Posterior vena cava (tissue), 2 donors: ENCODE data around the gene SRRD. TPM values are rescaled to one million over a fixed set of nuclear protein-coding genes. Genes with fewer than 3 reads are reported as not detected.
A peak's percentile ranks its signal among the peaks of the same experiment; 100 is the strongest.
"Not testable (repeated sequence)": the region's sequence is repeated elsewhere in the genome, so short reads cannot be mapped to it uniquely, and the experiment has no call there.

Source experiments
- DNase-seq: peaks from one replicate; pipeline ENCODE4 v3.0.0-alpha.2; 2020; ENCODE audit warnings: low spot score
- intact Hi-C, 2 donors: fragments of 100-400 bp; cut with DNase I; formaldehyde crosslinking; loops; one replicate each; pipeline versions ENCODE4 v1.14.1 to v1.14.2; 2022 to 2023
- total RNA-seq, 2 donors: library from RNA; stranded (reverse); fragmentation: NEBNext Ultra II Directional; extraction: Animal tissue kit (Norgen Biotek cat#: 25700); gene quantifications; one replicate each; pipeline ENCODE4 v1.2.1, GENCODE V29; 2021
- donor health status: DM: yes; HTN: yes; CAD: no.
- donor health status: DM: yes; HTN: yes; CAD: no.

SRRD gene
- total RNA-seq, 2 donors from 2014 or later: 12.5 to 17.8 TPM

GRCh38 chr22:26512149-26512793 lies 28.6 kb downstream of the SRRD start, which contains the start of gene TFIP11:
TSS of gene TFIP11 (minus strand) at chr22:26512473. CDS start at chr22:26510272, 2,201 bp downstream.
- DNase-seq: peak; percentile 99
- intact Hi-C loops: loop anchor here in 1 of 2 donors (10.0 kb wide), 1 partner anchor 73 kb away; no protein-coding TSS in a partner anchor

DNA sequence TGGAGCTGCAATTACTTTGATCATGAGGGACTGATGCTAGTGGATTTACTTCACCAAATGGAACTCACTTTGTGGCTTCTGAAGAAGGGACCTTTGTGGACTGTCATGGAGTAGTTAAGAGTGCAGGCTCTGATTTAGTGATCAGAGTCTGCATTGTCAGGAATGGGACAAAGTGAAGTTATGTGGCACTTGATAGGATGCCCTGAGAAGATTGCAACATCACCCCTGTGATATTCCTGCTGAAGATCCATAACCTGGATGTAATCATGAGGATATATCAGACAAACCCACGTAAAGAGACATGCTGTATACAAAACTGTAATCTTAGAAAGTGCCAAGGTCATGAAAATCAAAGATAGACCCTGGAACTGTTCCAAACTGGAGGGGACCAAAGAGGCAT lies 30.2 kb downstream of the SRRD start:
- no peak for DNase-seq
- intact Hi-C loops: loop anchor here in 1 of 2 donors (10.0 kb wide), 1 partner anchor 71 kb away; no protein-coding TSS in a partner anchor

- intact Hi-C loops: loop anchor here in 1 of 2 donors (10.0 kb wide), 1 partner anchor 70 kb away; no protein-coding TSS in a partner anchor
- DNase-seq: no peak
Measured at GRCh38 chr22:26514419-26515161, 30.9 kb downstream of the SRRD start.

DNA sequence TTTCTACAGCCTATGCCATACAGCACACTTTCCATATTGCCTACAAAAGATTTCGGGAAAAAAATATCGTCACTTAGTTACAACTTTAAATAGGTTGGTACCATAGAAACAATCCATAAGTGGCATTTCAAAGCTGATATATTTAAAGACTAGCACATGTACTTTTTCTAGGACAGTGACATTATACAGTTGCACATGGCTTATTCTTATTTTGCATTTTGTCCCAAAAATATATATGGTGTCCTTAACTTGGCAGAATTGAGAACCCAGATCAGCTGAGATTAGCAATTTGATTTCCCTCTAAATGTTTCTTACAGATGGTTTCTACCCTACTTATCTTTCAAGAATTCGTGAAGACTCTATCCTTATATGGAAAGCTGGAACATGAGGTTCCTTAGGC lies 32.3 kb downstream of the SRRD start:
- intact Hi-C loops: loop anchor here in 1 of 2 donors (10.0 kb wide), 1 partner anchor 69 kb away; no protein-coding TSS in a partner anchor
- DNase-seq: no peak

- intact Hi-C loops: loop anchor here in 1 of 2 donors (10.0 kb wide), 1 partner anchor 68 kb away; no protein-coding TSS in a partner anchor
- DNase-seq: no peak
Measured at GRCh38 chr22:26516503-26516902, 32.8 kb downstream of the SRRD start.

- intact Hi-C loops: loop anchor here in 1 of 2 donors (10.0 kb wide), 1 partner anchor 67 kb away; no protein-coding TSS in a partner anchor
- DNase-seq: no peak
Measured at GRCh38 chr22:26517429-26517828, 33.8 kb downstream of the SRRD start.

DNA sequence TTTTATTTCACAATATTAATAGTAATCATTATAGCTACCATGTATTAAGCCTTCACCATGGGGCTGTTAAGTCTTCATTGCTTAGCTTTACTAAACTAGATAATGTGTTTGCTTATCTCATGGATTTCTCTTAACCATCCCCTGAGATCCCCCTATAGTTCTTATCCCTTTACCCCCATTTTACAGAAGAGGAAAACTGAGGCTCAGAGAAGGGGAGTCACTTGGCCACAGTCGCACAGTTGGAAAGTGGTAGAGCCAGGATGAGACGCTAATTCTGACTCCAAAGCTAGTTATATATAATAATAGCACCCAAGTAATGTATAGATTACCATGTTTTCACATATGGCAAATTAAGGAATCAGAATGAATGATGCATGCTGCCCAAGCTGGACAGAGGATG lies 38.3 kb downstream of the SRRD start:
- DNase-seq: no peak
- intact Hi-C loops: loop anchor here in 1 of 2 donors (5.0 kb wide), 1 partner anchor 630 kb away; no protein-coding TSS in a partner anchor

- no peak for DNase-seq
- intact Hi-C loops: loop anchor here in 1 of 2 donors (5.0 kb wide), 1 partner anchor 630 kb away; no protein-coding TSS in a partner anchor
Measured at GRCh38 chr22:26522592-26522991, 38.9 kb downstream of the SRRD start.

DNA sequence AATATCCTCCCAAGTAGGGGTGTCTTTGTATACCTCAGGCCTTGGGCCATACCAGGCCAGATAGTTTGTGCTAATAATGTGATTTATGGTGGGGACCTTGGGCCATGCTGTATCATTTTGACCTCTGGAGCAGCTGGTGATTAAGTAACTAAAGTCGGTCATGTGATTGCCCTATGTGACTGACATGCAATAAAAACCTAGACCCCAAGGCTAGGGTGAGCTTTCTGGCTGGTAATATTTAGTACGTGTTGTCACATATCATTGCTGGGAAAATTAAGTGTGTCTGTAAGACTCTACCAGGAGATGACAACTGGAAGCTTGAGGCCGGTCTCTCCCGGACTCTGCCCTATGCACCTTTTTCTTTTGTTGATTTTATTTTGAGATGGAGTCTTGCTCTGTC lies 41.2 kb downstream of the SRRD start:
- DNase-seq: no peak
- intact Hi-C loops: loop anchor here in 1 of 2 donors (5.0 kb wide), 1 partner anchor 633 kb away; no protein-coding TSS in a partner anchor

- intact Hi-C loops: no loop called here
- no peak for DNase-seq
Measured at GRCh38 chr22:26525946-26526564, 42.4 kb downstream of the SRRD start.

DNA sequence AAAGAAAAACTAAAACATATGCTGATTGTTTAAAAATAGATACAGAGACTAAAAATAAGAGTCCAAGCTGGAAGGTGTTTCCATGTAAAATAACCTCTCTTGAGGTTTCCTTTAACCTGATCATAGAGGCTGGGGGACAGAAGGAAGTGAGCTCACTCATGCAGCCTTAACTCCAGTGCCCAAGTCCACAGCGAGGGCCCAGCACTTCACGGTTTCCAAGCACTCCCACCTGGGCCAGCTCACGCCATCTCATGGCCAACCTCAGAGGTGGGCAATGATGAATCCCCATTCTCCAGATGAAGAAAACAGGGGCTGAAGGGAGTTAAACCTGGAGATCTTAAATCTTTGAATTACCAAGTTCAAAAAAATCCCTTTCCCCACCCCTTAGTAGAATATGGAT lies 43.5 kb downstream of the SRRD start:
- intact Hi-C loops: no loop called here
- DNase-seq: peak; percentile 7

GRCh38 chr22:26527574-26528465 lies 44.1 kb downstream of the SRRD start:
- intact Hi-C loops: no loop called here
- DNase-seq: peak; percentile 70

- peak; percentile 73 for DNase-seq
- intact Hi-C loops: not testable (repeated sequence)
Measured at GRCh38 chr22:26528518-26528917, 44.8 kb downstream of the SRRD start.

- DNase-seq: peak; percentile 24
- intact Hi-C loops: no loop called here
Measured at GRCh38 chr22:26529345-26529744, 45.7 kb downstream of the SRRD start.

DNA sequence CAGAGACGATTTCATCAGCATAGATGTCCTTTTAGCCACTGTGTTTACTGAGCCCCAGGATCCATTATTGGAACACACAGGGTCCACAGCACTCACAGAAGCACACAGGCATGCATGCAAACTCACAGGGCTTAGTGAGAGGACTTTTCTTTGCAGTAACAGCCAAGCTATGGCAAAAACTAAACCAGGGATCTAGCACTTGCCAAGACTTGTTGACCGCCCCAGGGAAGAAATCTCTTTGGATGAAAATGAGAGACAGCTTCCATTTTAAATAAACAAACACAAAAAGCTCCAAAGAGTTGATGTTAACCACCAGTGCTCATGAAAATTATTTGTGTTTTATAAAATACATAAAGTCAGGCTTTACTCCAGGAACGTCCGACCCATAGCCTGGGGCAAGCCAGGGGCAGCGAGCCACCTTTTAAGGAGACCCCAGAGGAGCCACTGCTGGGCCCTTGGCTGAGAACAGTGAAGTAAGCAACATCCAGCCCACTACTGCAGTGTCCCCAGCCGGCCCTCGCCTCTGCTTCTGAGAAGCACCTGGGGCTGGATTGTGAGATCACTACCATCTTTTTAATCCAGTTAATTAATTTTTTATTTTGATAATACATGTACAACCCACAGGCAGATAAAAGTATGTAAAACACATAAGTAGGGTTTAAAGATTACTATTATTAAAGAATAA lies 50.6 kb downstream of the SRRD start:
- intact Hi-C loops: no loop called here

DNA sequence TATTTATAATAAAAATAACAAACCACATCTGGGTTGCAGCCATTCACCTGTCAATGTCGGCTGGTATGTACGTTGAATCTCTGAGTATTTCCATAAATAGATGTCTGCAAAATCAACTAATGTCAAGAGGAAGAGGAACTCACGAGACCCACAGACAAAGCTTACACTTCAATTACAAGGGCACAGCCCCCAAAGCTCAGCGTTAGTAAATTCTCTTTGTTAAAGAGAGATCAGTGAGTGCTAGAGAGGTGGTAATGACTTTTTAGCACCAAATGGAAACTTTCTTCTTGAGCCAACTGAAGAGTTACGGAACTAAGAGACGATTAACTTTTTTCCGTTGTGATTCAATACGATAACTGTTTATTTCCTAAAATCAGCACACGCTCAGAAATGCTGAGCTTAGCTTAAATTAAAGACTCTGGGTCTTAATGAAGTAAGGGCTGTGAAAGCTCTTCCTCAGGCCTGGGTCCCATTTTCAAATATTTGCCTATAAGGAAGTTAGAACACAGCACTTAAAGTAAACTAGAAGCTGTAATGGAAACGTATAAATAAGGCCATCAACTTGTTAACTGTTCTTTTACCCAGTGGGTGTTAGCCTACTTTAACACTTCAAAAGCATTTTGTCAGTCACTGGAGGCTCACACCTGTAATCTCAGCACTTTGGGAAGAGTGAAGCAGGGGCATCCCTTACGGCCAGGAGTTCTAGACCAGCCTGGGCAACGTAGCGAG lies 51.4 kb downstream of the SRRD start:
- intact Hi-C loops: no loop called here
- DNase-seq: no peak

More for the DNA sequence above, 50.6 kb downstream of the SRRD start:
- DNase-seq: no peak

GRCh38 chr22:26535603-26535908 lies 51.9 kb downstream of the SRRD start:
- no peak for DNase-seq
- intact Hi-C loops: no loop called here
